HS-27A (cell line): Measurements from ENCODE around the gene PPP1R7.

Experiments used
- DNase-seq: peaks from one replicate; pipeline ENCODE4 v3.0.0-alpha.2; 2012; ENCODE audit warnings: low read depth, missing footprints

Gene PPP1R7

GRCh38 chr2:241139531-241140444, 10.5 kb upstream of the PPP1R7 start:
- DNase-seq = no peak

DNA sequence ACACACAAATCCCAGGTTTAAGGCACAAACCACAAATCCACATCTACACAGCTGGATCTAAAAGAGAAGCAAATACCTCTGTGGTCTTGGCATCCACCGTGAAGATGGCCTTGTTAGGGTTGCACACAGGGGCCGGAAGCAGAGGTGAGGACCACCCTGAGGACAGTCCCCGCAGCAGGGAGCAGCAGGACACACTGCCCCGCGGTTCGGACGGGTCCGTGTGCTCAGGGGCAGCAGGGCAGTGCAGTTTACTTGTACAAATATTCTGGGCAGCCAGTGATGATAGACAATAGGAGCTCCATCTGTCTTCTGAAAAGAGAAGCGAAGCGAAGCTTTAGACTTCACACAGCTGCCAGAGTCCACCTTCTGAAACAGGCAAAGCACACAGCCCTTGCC, 9.8 kb upstream of the PPP1R7 start:
- DNase-seq = no peak

DNA sequence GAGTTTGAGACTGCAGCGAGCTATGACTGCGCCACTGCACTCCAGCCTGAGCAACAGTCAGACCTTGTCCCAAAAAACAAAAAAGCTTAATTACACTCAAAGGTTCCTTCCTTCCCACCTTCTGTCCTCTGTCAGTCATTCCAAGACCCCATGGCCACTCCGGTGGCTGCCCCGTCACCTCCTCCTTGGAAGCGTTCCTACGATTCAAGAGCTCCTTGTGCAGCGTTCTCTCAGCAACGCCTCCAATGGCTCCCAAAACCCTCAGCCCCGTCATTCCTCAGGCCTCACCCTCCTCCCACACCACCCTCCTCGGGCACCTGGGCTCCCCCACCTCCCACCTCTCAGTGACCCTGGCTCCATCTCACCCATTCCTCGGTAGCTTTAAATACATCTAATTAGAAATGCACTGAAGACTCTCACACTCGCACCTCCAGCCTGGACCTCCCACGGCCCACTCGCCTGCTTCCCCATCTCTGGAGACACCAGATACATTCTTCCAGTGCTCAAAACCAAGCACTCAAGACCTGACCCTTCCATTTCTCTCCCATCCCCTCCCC, 9.0 kb upstream of the PPP1R7 start:
- no peak for DNase-seq

GRCh38 chr2:241142063-241142462, 8.2 kb upstream of the PPP1R7 start:
- DNase-seq = no peak

- no peak for DNase-seq
Observed at GRCh38 chr2:241142593-241142992, 7.7 kb upstream of the PPP1R7 start.

DNA sequence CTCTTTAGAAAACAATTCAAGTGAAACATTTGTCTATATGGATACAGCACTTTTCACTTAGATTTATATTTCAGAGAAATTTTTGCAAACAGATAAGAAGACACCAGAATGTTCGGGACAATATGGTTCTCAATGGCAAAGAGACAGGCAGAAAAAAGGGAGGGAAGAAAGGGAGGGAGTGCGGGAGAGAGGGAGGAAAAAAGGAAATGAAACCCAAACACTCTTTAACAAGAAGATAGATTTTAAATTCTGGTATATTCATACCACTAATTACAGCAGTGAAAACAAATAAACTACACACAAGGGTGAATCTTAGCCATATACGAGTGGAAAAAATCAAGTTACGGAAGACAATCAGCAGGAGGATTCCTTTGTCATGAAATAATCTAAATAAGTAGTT, 4.0 kb upstream of the PPP1R7 start:
- DNase-seq = no peak

DNA sequence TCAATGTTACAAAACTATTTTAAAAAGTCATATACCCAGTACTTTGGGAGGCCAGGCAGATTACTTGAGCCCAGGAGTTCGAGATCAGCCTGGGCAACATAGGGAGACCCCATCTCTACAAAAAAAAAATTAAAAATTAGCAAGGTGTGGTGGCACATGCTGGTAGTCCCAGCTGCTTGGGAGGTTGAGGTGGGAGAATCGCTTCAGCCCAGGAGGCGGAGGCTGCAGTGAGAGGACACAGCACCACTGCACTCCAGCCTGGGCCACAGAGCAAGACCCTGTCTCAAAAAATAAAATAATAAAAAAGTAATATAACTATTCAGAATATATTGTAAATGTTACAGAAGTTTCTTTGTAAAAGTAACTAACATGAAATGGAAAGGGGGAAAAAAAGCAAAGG, 2.9 kb upstream of the PPP1R7 start:
- DNase-seq = no peak

GRCh38 chr2:241148239-241148638, 2.0 kb upstream of the PPP1R7 start:
- DNase-seq = no peak

DNA sequence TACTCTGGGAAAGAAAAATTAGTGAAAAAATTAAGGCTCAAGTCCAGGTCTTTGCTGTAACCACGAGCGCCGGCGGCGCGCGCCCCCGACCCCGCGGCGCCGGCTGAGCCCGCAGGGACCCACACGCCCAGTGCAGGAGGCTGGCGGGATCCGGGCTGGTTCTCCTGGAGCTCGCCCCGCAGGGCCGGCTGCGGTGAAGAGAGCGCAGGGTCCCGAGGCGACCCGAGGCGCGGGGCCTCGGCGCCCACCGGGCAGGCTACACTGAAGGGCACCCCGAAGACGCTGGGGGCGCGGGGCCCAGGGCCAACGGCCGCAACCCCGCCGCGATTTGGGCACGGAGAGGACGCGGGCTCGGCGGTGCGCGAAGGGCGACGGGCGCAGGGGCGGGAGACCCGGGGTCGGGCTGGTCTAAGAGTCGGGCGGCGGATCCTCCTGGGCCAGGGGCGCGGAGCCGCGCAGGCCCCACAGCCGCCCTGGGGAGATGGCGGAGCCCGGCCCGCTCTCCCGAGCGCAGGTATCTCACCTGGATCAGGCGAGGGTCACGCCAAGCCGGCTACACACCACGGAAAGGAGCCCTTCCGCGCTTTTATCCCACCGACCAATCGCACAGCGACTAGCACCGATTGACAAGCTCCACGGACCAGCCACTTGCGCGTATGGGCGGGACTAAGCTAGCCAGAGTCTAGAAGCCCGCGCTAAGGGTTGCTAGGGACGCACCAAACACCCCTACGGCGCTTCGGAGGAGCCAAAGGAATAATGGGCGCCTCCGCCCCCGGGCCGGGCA, 1.2 kb upstream of the PPP1R7 start, which contains the start of gene PASK:
Gene PASK (minus strand): TSS at position 582 of the 784 bp plus-strand sequence. CDS start 6,440 bp downstream, outside the sequence.
- DNase-seq = no peak

DNA sequence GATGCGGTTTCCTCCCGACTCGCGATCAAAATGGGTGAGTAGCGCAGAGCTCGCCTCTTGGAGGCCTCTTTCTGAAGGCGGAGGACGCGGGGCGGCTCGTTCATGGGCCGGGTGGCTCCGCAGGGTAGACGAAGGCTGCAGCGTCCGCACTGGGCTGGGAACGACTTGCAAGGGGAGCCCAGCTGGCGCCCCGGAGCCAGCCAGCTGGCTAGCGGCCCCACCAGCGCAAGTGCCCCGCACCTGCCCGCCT, 667 bp upstream of the PPP1R7 start:
- no peak for DNase-seq

DNA sequence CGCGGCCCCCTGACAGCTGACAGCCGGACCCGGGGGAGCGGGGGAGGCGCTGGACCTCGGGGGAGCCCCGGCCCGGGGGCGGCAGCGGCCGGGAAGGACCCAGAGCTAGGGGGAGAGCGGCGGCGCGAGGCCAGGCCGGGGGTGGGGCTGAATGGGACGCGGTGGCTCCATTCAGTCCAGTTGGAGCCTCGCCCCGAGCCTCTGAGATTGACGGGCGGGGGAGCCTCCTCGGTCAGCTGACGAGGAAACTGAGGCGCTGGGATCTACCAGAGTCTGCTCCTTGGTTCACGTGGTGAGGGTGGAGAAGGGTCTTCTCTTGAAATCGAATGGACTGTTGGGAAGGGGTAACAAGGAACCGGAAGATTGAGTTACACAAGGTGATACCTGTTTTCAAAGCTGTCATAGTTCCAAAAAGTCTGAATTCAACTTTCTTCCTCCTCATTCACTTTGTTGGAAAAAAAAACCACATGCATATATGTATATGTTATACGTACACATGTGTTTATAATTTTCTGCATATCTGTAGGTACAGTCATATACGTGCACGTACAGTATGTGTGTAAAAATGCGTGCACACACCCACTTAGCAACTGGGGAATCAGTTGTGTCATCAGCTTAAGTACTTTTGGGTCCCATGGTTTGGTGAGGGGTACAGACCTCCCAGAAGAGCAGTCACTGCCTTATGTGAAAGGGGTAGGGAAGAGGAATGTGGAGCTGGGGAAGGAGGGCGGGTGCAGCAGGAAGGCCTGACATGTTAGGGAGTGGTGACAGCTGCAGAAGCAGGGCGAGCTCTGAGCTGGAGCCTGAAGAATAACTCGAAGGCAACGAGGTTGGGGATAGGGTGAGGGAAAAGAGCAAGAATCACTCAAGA, 628 bp downstream of the PPP1R7 start:
- no peak for DNase-seq

GRCh38 chr2:241151934-241152660, 1.8 kb downstream of the PPP1R7 start:
- no peak for DNase-seq

DNA sequence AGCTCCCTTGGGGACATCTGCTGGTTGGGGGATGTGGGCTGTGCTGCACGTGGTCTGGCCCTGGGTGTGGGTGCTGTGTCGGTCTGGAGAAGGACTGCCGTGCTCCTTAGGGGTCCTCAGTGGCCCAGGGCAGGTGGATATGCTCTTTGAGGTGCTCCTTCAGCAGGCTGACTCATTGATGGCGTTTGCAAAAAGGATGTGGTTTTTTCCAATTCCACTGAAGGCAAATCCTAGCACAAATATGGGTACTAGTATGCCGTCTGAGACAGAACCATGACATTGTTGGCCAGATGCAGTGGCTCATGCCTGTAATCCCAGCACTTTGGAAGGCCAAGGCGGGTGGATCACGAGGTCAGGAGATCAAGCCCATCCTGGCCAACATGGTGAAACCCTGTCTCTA, 3.3 kb downstream of the PPP1R7 start:
- DNase-seq = no peak

DNA sequence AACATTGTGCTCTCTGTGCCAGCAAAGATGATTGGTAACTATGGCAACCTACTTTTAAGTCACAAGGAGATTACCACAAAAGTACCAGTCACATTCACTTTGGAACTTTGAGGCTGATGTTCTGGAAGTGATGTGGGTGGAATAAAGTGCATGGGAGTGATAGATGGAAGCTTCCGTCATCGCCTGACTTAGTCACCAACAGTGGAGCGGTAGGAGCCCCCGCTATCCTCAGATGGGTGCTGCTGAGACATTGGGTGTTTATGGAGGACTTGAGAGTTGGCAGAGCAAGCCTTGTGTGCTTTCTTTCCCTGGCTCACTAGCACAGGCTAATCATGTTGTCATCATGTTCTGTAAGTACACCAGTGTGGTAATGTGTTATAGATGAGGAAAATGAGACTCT, 4.6 kb downstream of the PPP1R7 start:
- no peak for DNase-seq

GRCh38 chr2:241155936-241156335, 5.7 kb downstream of the PPP1R7 start:
- DNase-seq = no peak

- DNase-seq = no peak
Observed at GRCh38 chr2:241156971-241157441, 6.7 kb downstream of the PPP1R7 start.

GRCh38 chr2:241157841-241158545, 7.7 kb downstream of the PPP1R7 start:
- no peak for DNase-seq

DNA sequence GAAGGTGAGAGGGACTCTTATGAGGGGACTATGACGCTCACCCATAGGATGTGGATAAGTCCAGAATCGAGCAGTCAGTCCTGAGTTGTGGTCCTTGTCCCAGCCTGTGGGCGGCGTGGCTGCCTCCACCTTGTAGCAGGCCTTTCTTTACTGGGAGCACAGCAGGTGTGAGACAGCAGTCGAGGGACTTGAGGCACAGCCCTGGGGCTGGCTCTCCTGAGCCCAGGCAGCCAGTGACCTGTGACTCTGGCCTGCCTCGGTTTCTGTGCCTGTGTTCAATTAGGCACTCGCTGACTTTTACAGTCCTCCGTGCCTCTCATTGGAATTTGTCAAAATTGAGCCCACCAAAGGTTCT, 8.3 kb downstream of the PPP1R7 start:
- DNase-seq = no peak

DNA sequence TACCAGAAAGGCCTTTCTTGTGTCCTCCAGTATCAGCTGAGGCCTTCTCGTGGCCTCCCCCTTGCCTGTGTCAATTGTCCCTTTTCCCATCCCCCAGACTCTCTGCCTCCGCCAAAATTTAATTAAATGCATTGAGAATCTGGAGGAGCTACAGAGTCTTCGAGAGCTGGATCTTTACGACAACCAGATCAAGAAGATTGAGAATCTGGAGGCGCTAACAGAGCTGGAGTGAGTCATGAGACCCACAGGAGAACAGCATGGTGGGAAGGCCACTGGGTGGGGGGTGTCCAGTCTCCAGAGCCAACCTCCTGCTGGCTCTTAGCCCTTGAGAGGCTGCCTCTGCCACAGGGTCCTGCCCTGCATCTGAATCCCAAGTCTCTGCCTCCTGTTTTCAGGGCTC, 8.8 kb downstream of the PPP1R7 start:
- DNase-seq = no peak

- DNase-seq = no peak
Observed at GRCh38 chr2:241160318-241160717, 10.1 kb downstream of the PPP1R7 start.
